GM04504 (cell line): ENCODE results near the gene MEIOC.

Experiments used
- DNase-seq: peaks from one replicate; pipeline ENCODE4 v3.0.0-alpha.2; 2012; ENCODE audit warnings: low read depth

MEIOC gene

GRCh38 chr17:44708401-44709263 is 52.4 kb downstream of the MEIOC start, which contains the start of gene DBF4B:
Gene DBF4B, plus strand, starts transcription at chr17:44708665. Its CDS starts 156 bp downstream, at chr17:44708821.
- DNase-seq: peak; percentile 82

GRCh38 chr17:44719444-44719843 is 63.2 kb downstream of the MEIOC start:
- no peak for DNase-seq

- DNase-seq: no peak
Observed at GRCh38 chr17:44722254-44722653, 66.0 kb downstream of the MEIOC start.
